K562 (cell line): ENCODE results near the gene ABHD5. TPM values are rescaled to one million over a fixed set of nuclear protein-coding genes. Genes with fewer than 3 reads are reported as not detected.
A peak's percentile ranks its signal among the peaks of the same experiment; 100 is the strongest.

Experiments used
- CBX2 ChIP-seq: fragments of 200-600 bp; sonication (generic); IDR thresholded peaks from one replicate; pipeline ENCODE4 v1.6.1; 2012; ENCODE audit warnings: mild to moderate bottlenecking, low read length, inconsistent platforms; ENCODE audit not compliant: insufficient read depth, poor library complexity, severe bottlenecking
- ELF2 ChIP-seq: fragments of 250-450 bp; sonication (Bioruptor Pico); IDR thresholded peaks from 2 replicates; pipeline ENCODE4 v1.5.0; 2021; ENCODE audit warnings: mild to moderate bottlenecking
- GTF2E2 ChIP-seq: fragments of 200-800 bp; sonication (Bioruptor generic); IDR thresholded peaks from 2 replicates; pipeline ENCODE4 v1.6.1; 2016; ENCODE audit warnings: missing genetic modification characterization, missing compliant biosample characterization
- HOXB6 ChIP-seq: fragments of 250-450 bp; sonication (Bioruptor Pico); IDR thresholded peaks from 2 replicates; pipeline ENCODE4 v1.5.1; 2022; ENCODE audit warnings: mild to moderate bottlenecking, borderline replicate concordance
- NR2F6 ChIP-seq: fragments of 450-650 bp; formaldehyde crosslinking; IDR thresholded peaks from 2 replicates; pipeline ENCODE4 v1.4.0; 2020; ENCODE audit warnings: mild to moderate bottlenecking
- RBM22 ChIP-seq: fragments of 200-400 bp; formaldehyde crosslinking; IDR thresholded peaks from 2 replicates; pipeline ENCODE4 v1.6.1; 2018; ENCODE audit warnings: low read length, low read depth; ENCODE audit not compliant: poor library complexity, severe bottlenecking
- RBM25 ChIP-seq: fragments of 200-400 bp; formaldehyde crosslinking; IDR thresholded peaks from 2 replicates; pipeline ENCODE4 v1.6.1; 2018; ENCODE audit warnings: low read length, low read depth, moderate library complexity; ENCODE audit not compliant: severe bottlenecking
- TBP ChIP-seq: optimal IDR thresholded peaks from 2 replicates; pipeline ENCODE3; 2011; ENCODE audit warnings: low read depth, low read length, improper control_type of control experiment
- YBX1 ChIP-seq: fragments of 450-650 bp; IDR thresholded peaks from 2 replicates; pipeline ENCODE4 v1.7.1; 2016; ENCODE audit warnings: mild to moderate bottlenecking
- ZFPM2 ChIP-seq: fragments of 250-450 bp; sonication (Bioruptor Pico); IDR thresholded peaks from 2 replicates; pipeline ENCODE4 v1.5.1; 2022; ENCODE audit warnings: mild to moderate bottlenecking
- ZNF23 ChIP-seq: fragments of 250-450 bp; sonication (Bioruptor Pico); IDR thresholded peaks from 2 replicates; pipeline ENCODE4 v1.4.0; 2020; ENCODE audit warnings: mild to moderate bottlenecking
- polyA plus RNA-seq, 8 experiments: library from polyadenylated mRNA; depleted of rRNA in 4 of 8; stranded (reverse) in 5 of 8; unstranded in 3 of 8; fragments of >200 nt; fragmentation: Nextera tagmentation in 2 of 8; fragmentation: Illumina TruSeq in 1 of 8; extraction: Ambion mirVana in 2 of 8; extraction: Trizol in 1 of 8; gene quantifications; 2 replicates each; pipeline versions ENCODE4 v1.2.1 to v1.2.3, GENCODE V29; 2011 to 2014; ENCODE audit warnings: inconsistent platforms in 1 of 8, missing spikeins in 1 of 8
- total RNA-seq, 7 experiments: library from RNA; depleted of rRNA in 6 of 7; stranded (reverse); fragments of >200 nt in 6 of 7; fragmentation: Illumina TruSeq in 2 of 7; extraction: Trizol in 2 of 7; gene quantifications; 2 replicates each; pipeline versions ENCODE4 v1.2.1 to v1.2.3, GENCODE V29; 2011 to 2021; ENCODE audit warnings: low replicate concordance in 1 of 7
- TF ChIP-seq, protein P1 (sequence below), 2 experiments: fragments of 450-650 bp in 1 of 2; IDR thresholded peaks; 2 replicates each; pipeline ENCODE4 v1.6.1; 2011 to 2017; ENCODE audit warnings: low read depth in 2 of 2, antibody characterized with exemption in 1 of 2, borderline replicate concordance in 1 of 2, low read length in 1 of 2, mild to moderate bottlenecking in 1 of 2, mixed read lengths in 1 of 2; ENCODE audit not compliant: control insufficient read depth in 1 of 2
- TF ChIP-seq, protein P2 (sequence below): fragments of 250-450 bp; sonication (Bioruptor Pico); IDR thresholded peaks from 2 replicates; pipeline ENCODE4 v1.4.0; 2020; ENCODE audit warnings: mild to moderate bottlenecking
- TF ChIP-seq, protein P3 (sequence below): sonication (generic); formaldehyde crosslinking; IDR thresholded peaks from 2 replicates; pipeline ENCODE4 v1.9.0; 2022; ENCODE audit warnings: mild to moderate bottlenecking, missing genetic modification reagents
- TF ChIP-seq, protein P4 (sequence below): fragments of 450-650 bp; IDR thresholded peaks from 2 replicates; pipeline ENCODE4 v1.6.1; 2018; ENCODE audit not compliant: partially characterized antibody

The ABHD5 gene
- total and polyA plus RNA-seq, 9 of the 15 experiments (the other 6 are each of a cell fraction or from before 2014, with no cell fraction given), result 27.8 to 61.7 (median 39.9) TPM

DNA sequence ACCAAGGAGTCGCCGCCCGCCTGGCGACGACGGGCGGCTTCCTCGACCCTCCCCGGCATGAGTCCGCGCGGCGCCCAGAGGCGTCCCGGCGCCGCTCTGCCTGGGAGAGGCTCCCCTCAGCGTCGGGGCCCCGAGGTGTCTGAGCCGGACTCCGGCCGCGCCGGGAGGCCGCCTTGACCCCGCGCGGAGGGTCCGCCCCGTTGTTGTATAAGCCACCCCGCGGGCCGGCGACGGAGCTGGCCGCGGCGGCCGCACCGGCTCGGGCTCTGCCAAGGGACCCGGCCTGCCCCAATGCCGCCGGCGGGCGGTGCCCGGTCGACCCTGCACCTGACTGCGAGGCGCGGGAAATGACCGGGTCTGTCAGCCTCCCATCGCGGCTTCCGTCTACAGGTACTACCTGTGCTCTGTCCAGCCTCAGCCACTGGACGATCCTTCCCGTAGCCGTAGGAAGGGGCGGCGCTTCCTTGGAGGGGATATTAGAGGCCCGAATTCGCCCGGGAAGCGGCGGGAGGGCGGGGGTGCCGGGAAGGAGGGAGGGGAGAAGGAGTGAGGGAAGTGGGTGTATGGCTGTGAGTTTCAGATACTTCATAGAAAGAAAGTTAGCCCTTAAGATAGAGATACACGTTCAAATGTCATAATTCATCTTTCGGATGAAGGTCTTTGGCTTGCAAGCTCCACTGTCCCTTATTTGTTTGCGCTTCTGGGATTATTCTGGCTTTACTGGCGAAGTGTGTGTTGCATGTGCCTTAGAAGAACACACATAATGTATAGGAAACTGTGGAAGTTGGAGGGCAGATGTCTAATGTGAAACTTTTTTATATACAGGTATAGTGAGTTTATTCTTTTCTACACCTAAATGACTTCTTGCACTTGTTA lies 620 bp downstream of the ABHD5 start (continued):
- TF ChIP-seq, protein P1, sequence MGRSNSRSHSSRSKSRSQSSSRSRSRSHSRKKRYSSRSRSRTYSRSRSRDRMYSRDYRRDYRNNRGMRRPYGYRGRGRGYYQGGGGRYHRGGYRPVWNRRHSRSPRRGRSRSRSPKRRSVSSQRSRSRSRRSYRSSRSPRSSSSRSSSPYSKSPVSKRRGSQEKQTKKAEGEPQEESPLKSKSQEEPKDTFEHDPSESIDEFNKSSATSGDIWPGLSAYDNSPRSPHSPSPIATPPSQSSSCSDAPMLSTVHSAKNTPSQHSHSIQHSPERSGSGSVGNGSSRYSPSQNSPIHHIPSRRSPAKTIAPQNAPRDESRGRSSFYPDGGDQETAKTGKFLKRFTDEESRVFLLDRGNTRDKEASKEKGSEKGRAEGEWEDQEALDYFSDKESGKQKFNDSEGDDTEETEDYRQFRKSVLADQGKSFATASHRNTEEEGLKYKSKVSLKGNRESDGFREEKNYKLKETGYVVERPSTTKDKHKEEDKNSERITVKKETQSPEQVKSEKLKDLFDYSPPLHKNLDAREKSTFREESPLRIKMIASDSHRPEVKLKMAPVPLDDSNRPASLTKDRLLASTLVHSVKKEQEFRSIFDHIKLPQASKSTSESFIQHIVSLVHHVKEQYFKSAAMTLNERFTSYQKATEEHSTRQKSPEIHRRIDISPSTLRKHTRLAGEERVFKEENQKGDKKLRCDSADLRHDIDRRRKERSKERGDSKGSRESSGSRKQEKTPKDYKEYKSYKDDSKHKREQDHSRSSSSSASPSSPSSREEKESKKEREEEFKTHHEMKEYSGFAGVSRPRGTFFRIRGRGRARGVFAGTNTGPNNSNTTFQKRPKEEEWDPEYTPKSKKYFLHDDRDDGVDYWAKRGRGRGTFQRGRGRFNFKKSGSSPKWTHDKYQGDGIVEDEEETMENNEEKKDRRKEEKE (IDR thresholded peaks at IDR 0.05; ENCODE audit: borderline replicate concordance in 1 of 2, control insufficient read depth in 1 of 2, low read depth in 2 of 2, low read length in 1 of 2), result 0 out of 4 replicates have a peak, but pooled peaks of 1 of the 2 experiments have one; percentile 19
- TF ChIP-seq HOXB6 (CRISPR knock-in tag) (no peak), RBM25 (peak; percentile 49), ELF2 (CRISPR knock-in tag) (no peak), TBP (peak; percentile 72), ZNF23 (CRISPR knock-in tag) (no peak), YBX1 (no peak), CBX2 (no peak), GTF2E2 (tag) (peak; percentile 91), NR2F6 (CRISPR knock-in tag) (0 out of 2 replicates have a peak, but pooled peaks have one; percentile 0), RBM22 (peak; percentile 87), ZFPM2 (CRISPR knock-in tag) (0 out of 2 replicates have a peak, but pooled peaks have one; percentile 82)
- TF ChIP-seq, protein P2, sequence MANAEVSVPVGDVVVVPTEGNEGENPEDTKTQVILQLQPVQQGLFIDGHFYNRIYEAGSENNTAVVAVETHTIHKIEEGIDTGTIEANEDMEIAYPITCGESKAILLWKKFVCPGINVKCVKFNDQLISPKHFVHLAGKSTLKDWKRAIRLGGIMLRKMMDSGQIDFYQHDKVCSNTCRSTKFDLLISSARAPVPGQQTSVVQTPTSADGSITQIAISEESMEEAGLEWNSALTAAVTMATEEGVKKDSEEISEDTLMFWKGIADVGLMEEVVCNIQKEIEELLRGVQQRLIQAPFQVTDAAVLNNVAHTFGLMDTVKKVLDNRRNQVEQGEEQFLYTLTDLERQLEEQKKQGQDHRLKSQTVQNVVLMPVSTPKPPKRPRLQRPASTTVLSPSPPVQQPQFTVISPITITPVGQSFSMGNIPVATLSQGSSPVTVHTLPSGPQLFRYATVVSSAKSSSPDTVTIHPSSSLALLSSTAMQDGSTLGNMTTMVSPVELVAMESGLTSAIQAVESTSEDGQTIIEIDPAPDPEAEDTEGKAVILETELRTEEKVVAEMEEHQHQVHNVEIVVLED, result no peak
- TF ChIP-seq, protein P3, sequence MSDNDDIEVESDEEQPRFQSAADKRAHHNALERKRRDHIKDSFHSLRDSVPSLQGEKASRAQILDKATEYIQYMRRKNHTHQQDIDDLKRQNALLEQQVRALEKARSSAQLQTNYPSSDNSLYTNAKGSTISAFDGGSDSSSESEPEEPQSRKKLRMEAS (CRISPR knock-in tag), result no peak
- TF ChIP-seq, protein P4, sequence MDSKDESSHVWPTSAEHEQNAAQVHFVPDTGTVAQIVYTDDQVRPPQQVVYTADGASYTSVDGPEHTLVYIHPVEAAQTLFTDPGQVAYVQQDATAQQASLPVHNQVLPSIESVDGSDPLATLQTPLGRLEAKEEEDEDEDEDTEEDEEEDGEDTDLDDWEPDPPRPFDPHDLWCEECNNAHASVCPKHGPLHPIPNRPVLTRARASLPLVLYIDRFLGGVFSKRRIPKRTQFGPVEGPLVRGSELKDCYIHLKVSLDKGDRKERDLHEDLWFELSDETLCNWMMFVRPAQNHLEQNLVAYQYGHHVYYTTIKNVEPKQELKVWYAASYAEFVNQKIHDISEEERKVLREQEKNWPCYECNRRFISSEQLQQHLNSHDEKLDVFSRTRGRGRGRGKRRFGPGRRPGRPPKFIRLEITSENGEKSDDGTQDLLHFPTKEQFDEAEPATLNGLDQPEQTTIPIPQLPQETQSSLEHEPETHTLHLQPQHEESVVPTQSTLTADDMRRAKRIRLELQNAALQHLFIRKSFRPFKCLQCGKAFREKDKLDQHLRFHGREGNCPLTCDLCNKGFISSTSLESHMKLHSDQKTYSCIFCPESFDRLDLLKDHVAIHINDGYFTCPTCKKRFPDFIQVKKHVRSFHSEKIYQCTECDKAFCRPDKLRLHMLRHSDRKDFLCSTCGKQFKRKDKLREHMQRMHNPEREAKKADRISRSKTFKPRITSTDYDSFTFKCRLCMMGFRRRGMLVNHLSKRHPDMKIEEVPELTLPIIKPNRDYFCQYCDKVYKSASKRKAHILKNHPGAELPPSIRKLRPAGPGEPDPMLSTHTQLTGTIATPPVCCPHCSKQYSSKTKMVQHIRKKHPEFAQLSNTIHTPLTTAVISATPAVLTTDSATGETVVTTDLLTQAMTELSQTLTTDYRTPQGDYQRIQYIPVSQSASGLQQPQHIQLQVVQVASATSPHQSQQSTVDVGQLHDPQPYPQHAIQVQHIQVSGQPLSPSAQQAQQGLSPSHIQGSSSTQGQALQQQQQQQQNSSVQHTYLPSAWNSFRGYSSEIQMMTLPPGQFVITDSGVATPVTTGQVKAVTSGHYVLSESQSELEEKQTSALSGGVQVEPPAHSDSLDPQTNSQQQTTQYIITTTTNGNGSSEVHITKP, result no peak
